C4-2B (cell line): Measurements from ENCODE around the gene ELN.

ENCODE experiments used
- CTCF ChIP-seq: fragments of 450-650 bp; conservative IDR thresholded peaks from 2 replicates; pipeline ENCODE4 v1.5.1; 2017; ENCODE audit warnings: mild to moderate bottlenecking
- ZFX ChIP-seq: fragments of 450-650 bp; IDR thresholded peaks from 2 replicates; pipeline ENCODE4 v1.6.1; 2017

GRCh38 chr7:74040791-74041520 lies 13.0 kb downstream of the ELN start:
- no peak for TF ChIP-seq CTCF
- no peak for TF ChIP-seq ZFX
